ENCODE data around the gene CYB5A.

Gene CYB5A

DNA sequence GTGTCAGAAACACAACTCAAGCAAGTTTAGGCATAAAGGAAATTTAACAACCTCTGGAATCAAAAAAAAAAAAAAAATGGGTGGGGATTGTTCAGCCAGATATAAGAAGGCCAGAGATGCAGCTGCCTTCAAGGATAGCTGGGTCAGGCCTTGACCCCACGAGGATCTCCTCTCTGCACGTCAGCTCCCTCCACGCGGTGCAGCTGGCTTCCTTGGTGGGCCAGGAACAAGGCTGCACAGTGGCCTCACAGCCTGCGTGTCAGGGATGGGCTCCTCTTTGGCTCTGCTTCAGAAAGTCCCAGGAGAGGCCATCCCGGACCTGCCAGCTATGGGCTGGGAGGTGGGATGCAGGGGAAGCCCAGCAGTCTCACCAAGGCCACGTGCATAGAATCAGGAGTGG is 88.0 kb downstream of the CYB5A start:
- no peak for DNase-seq

Data from NCI-H510A (cell line).